CD4-positive, alpha-beta T cell treated with Interferon alpha-2 for 1 hour (primary cell): Measurements from ENCODE around the gene SLTM.
"Not testable (repeated sequence)": the region's sequence is repeated elsewhere in the genome, so short reads cannot be mapped to it uniquely, and the experiment has no call there.

ENCODE experiments used
- DNase-seq, 2 donors: peaks; one replicate each; pipeline ENCODE4 v3.0.0-alpha.2; 2020 to 2022

SLTM gene

DNA sequence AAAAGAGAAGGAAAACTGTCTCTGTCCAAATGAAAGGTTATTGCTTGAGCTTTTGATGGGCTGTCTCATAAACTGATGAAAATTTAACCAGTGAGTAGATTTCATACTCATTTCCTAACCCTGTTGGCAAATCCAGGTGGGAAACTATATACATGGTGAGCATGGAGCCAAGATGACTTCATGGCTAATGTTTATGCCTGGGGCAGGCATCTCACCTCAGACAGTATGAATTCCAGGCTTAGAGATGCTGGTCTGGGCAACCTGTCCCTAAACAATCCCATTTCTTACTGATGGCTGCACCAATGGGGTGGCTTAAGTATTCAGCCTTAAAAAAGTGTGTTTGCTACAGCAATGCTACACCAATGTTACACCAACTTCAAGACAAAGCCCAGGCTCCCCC lies 58.1 kb downstream of the SLTM start:
- no peak for DNase-seq

- DNase-seq, result no peak
These were observed 60.2 kb downstream of the SLTM start for GRCh38 chr15:58873267-58873666.

GRCh38 chr15:58870451-58870850 lies 63.0 kb downstream of the SLTM start:
- no peak for DNase-seq

DNA sequence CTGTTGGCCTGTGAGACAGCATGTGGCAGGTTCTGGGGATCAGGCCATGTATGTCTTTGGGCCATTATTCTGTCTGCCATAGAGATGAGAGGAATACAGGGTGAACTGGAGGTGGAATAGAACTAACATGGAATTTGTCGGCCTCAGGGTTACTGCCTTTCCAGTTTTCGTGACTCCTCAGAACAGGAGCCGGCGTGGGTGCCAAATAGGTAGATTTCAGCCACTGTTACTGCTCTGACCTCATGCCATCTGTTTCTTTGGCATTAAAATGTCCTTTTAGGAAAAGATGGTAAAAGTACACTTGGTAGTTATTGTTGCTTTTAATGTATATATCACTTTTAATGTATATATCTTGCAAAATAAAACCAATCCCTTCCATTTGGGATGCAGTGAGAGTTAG lies 65.6 kb downstream of the SLTM start:
- DNase-seq, result no peak

DNA sequence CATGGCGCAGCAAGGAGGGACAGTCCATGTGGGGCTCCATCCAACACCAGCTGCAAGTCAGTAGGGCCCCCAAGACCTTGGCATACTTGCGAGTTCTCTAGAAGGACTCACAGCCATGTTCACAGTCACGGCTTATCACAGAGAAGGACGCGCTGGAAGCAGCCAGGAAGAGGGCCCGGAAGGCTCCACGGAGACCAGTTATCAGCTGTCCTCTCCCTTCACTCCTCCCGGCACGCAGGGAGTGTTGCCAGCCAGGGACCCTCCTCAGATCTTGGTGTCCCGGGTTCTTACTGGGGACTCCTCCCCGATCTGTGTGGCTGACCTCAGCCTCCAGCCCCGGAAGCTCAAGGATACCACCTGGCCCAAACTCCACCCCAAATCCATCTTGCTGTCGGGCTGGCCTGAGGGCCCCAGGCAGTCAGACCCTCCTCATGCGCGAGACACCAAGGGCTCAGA lies 68.0 kb downstream of the SLTM start:
- no peak for DNase-seq

- no peak for DNase-seq
These were observed 68.7 kb downstream of the SLTM start for GRCh38 chr15:58864602-58865424.

DNA sequence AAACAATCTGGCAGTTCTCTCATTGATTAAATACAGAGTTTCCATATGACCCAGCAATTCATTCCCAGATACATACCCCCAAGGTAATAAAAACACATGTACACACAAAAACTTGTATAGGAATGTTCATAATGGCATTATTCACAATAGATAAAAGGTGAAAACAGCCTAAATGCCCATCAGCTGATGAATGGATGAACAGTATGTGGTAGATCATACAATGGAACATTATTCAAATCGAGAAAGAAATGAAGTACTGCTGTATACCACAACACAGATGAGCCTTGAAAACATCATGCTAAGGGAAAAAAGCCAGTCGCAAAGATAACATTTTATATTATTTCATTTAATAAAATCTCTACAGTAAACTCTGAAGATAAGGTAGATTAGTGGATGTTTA lies 71.2 kb downstream of the SLTM start:
- DNase-seq, result no peak

DNA sequence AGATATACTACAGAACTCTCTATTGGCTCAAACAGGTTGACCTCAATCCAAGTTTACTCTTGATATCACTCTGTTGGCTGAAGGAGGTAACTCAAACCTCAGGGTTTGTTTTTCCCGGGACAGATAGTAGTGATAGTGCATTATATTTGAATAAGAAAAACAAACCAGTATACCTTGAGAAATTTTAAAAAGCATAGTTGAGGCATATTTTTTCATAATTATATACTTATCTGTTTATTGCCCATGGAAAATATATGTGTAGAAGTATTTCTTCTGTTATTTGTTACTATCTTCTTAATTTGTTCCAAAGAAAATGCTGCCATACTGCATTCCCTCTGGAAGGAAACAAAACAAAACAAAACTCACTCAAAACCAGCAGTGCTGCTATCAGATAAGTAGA lies 76.9 kb downstream of the SLTM start:
- not testable (repeated sequence) for DNase-seq

DNA sequence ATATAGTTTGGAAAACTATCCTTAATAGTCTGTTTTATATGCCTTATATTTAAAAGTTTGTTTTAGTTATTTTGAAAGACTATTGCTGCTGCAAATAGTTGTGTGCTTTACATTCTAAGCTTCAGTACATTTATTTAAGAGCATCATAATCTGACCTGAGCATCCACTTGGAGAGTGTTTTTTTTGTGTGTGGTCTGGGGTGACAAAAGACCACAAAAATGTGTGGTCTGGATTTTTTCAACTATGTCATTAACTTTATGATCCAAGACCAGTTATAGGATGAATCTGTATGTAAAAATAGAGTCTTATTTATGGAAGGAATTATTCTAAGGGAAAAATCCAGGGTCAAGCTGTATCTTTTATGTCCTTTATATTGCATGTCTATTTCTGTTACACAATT lies 77.4 kb downstream of the SLTM start:
- DNase-seq, result no peak

DNA sequence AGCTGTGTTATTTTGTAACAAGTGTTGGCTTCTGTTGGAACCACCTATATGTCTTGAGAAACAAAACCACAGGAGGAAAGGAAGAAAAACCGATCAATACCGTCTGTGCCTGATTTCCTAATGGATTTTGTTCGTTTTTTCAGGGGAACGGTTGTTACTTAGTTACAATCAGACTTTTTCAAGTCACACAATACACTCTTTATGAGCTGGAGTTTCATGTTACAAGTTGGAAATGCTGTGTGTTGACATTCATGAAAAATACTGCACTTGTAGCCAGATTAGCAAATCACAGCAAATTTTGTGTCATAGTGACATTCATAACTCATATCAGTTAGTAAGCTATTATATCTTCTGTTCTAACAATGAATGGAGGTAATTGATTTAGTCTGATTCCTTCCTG lies 78.9 kb downstream of the SLTM start:
- DNase-seq, result no peak

DNA sequence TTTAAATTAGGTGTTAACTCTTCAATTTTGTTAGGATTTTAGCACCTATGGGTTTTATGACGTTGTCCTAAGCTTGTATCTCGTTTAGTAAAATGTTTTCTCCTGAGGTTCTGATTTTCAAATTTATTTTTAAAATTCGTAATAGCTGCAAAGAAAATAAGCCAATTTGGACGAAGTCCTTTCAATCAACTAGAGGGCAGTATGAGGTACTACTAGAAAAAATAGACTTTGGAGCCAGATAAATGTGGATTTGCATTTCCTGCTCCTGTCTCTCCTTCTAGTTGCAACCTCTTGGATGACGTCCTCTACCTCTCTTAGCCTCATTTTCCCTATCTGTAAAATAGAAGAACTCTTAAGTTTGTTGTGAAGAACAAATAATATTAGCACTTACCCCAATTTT lies 81.1 kb downstream of the SLTM start:
- no peak for DNase-seq

DNA sequence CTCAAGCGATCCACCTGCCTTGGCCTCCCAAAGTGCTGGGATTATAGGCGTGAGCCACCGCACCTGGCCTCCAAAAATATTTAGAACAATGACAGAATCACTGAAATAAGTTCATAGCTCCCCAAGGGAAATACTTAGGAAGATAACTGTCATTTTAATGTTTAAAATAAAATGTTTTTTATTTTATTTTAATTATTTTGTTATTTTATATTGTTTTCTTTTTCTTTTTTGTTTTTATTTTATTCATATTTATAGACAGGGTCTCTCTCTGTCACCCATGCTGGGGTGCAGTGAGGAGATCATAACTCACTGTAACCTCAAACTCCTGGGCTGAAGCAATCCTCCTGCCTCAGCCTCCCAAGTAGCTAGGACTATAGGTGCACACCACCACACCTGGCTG lies 82.3 kb downstream of the SLTM start:
- DNase-seq, result not testable (repeated sequence)

GRCh38 chr15:58842713-58843396 lies 90.6 kb downstream of the SLTM start:
- no peak for DNase-seq

GRCh38 chr15:58840048-58840447 lies 93.4 kb downstream of the SLTM start:
- DNase-seq, result no peak

DNA sequence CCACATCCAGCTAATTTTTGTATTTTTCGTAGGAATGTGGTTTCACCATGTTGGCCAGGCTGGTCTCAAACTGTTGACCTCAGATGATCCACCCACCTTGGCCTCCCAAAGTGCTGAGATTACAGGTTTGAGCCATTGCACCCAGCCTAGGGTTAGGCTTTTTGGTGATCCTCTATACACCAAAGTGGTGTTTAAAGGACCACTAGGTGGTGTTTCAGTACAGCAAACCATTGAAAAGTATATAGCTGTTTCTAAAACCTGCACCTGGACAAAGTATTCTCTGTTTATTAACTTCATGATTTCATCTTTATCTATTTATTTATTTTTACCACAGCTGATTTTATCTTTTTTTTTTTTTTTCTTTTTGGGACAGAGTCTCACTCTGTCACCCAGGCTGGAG lies 94.0 kb downstream of the SLTM start:
- DNase-seq, result peak in 1 of 2 donors; percentile 4

GRCh38 chr15:58833681-58834426 lies 99.6 kb downstream of the SLTM start:
- not testable (repeated sequence) for DNase-seq

DNA sequence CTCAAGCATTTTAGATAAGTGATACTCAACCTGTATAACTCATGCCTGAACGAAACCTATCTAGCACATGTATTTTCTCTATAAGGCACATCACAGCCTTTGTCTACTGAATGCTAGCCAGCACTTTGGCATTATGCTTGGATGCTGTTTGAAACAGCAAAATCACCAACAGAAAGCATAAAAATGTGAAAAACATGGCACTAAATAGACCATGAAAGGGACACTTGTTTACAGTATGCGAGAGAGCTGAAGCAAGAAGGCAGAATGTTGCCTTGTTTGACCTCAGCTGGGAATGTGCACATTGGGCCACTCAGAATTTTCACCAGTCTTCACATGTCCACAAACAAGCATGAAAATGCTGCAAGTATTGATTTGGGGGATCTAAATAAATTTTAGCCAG lies 102.9 kb downstream of the SLTM start:
- DNase-seq, result no peak
